H1 (cell line): ENCODE measurements around the gene TFEC. TPM values are rescaled to one million over a fixed set of nuclear protein-coding genes. Genes with fewer than 3 reads are reported as not detected.

ENCODE experiments used
- CTCF ChIA-PET: fragments of 300-600 bp; sonication (Branson Sonifier 250); formaldehyde crosslinking; loops from one replicate; lab custom pipeline; 2021; ENCODE audit not compliant: partially characterized antibody; lab: Charles Lee
- POLR2A ChIA-PET: fragments of 300-600 bp; sonication (Branson Sonifier 250); formaldehyde crosslinking; loops from one replicate; lab custom pipeline; 2021; ENCODE audit warnings: inconsistent platforms; ENCODE audit not compliant: partially characterized antibody; lab: Charles Lee
- DNase-seq, 2 experiments: peaks; one replicate each; pipeline versions ENCODE4 v3.0.0 to v3.0.0-alpha.2; 2010 to 2022; ENCODE audit warnings: low spot score in 2 of 2, low read depth in 1 of 2, mixed read lengths in 1 of 2
- FAIRE-seq: peaks from 2 replicates; lab custom pipeline; 2011; peaks lifted over from hg19 to GRCh38; lab: Jason Lieb, UNC
- H2AFZ ChIP-seq: 2 replicates; pipeline ENCODE4 v1.8.1; 2012; ENCODE audit warnings: low read length, inconsistent platforms
- H2AK5ac ChIP-seq: 2 replicates; pipeline ENCODE4 v1.6.1; 2013; ENCODE audit warnings: low read depth, low read length
- H2BK120ac ChIP-seq: replicated peaks from 2 replicates; pipeline ENCODE3; 2013; ENCODE audit warnings: low read depth, low read length, inconsistent platforms
- H2BK12ac ChIP-seq: 2 replicates; pipeline ENCODE4 v1.6.1; 2013; ENCODE audit warnings: low read depth, low read length
- H2BK15ac ChIP-seq: 2 replicates; pipeline ENCODE4 v1.6.1; 2013; ENCODE audit warnings: low read length
- H2BK20ac ChIP-seq: 2 replicates; pipeline ENCODE4 v1.6.1; 2013; ENCODE audit warnings: low read length
- H2BK5ac ChIP-seq: 2 replicates; pipeline ENCODE4 v1.6.1; 2013; ENCODE audit warnings: low read depth, low read length
- H3K14ac ChIP-seq: 2 replicates; pipeline ENCODE4 v1.6.1; 2013; ENCODE audit warnings: inconsistent platforms; ENCODE audit not compliant: insufficient read length
- H3K18ac ChIP-seq: 2 replicates; pipeline ENCODE4 v1.6.1; 2013; ENCODE audit warnings: low read length; ENCODE audit errors: extremely low read depth
- H3K23ac ChIP-seq: 2 replicates; pipeline ENCODE4 v1.6.1; 2013; ENCODE audit warnings: inconsistent platforms; ENCODE audit not compliant: insufficient read length
- H3K23me2 ChIP-seq: 2 replicates; pipeline ENCODE4 v1.6.1; 2013; ENCODE audit warnings: low read depth, low read length
- H3K27ac ChIP-seq: 2 replicates; pipeline ENCODE4 v1.6.1; 2011; ENCODE audit warnings: low read depth, low read length, inconsistent platforms
- H3K27me3 ChIP-seq, 4 experiments: replicated peaks in 1 of 4; 1 replicate in 1 of 4; 2 replicates in 3 of 4; pipeline versions ENCODE4 v1.6.1 to v1.8.1; 2011 to 2013; ENCODE audit warnings: low read length in 3 of 4, mild to moderate bottlenecking in 3 of 4, inconsistent platforms in 2 of 4, mixed read lengths in 2 of 4, moderate library complexity in 1 of 4; ENCODE audit not compliant: control insufficient read depth in 3 of 4, insufficient read depth in 3 of 4; ENCODE audit errors: extremely low read depth in 1 of 4
- H3K36me3 ChIP-seq, 4 experiments: 2 replicates each; pipeline versions ENCODE4 v1.6.1 to v1.8.1; 2011 to 2013; ENCODE audit warnings: mild to moderate bottlenecking in 4 of 4, low read length in 3 of 4, moderate library complexity in 2 of 4, control low read depth in 1 of 4, inconsistent platforms in 1 of 4; ENCODE audit not compliant: insufficient read depth in 4 of 4, control insufficient read depth in 2 of 4
- H3K4ac ChIP-seq: replicated peaks from 2 replicates; pipeline ENCODE3; 2013; ENCODE audit warnings: low read length, low read depth, mixed read lengths, inconsistent platforms; ENCODE audit not compliant: insufficient read length
- H3K4me1 ChIP-seq, 4 experiments: replicated peaks in 1 of 4; 1 replicate in 1 of 4; 2 replicates in 3 of 4; pipeline versions ENCODE4 v1.6.1 to v1.8.1; 2011 to 2013; ENCODE audit warnings: low read length in 3 of 4, inconsistent platforms in 2 of 4, mixed read lengths in 1 of 4; ENCODE audit not compliant: insufficient read depth in 4 of 4, control insufficient read depth in 3 of 4
- H3K4me2 ChIP-seq, 2 experiments: 2 replicates each; pipeline versions ENCODE4 v1.6.1 to v1.8.1; 2011 to 2013; ENCODE audit warnings: low read depth in 2 of 2, low read length in 2 of 2, control low read depth in 1 of 2, inconsistent platforms in 1 of 2, mild to moderate bottlenecking in 1 of 2; ENCODE audit not compliant: insufficient read depth in 1 of 2
- H3K4me3 ChIP-seq, 4 experiments: fragments of 200-600, 300-600 bp in 1 of 4; sonication (generic), shearing (Covaris generic), sonication (Bioruptor Twin) in 1 of 4; 2 replicates each; pipeline versions ENCODE4 v1.5.1 to v1.8.1; 2011 to 2016; ENCODE audit warnings: low read length in 4 of 4, low read depth in 3 of 4, control low read depth in 2 of 4, inconsistent platforms in 2 of 4, mild to moderate bottlenecking in 2 of 4, mixed read lengths in 1 of 4, moderate library complexity in 1 of 4; ENCODE audit not compliant: insufficient read depth in 2 of 4; ENCODE audit errors: extremely low read depth in 1 of 4
- H3K56ac ChIP-seq: replicated peaks from 2 replicates; pipeline ENCODE3; 2013; ENCODE audit warnings: low read depth, mild to moderate bottlenecking, mixed read lengths, low read length, inconsistent platforms; ENCODE audit not compliant: insufficient read length
- H3K79me1 ChIP-seq: 2 replicates; pipeline ENCODE4 v1.6.1; 2013; ENCODE audit warnings: low read depth, low read length, control low read depth
- H3K79me2 ChIP-seq, 2 experiments: 2 replicates each; pipeline versions ENCODE4 v1.6.1 to v1.8.1; 2012 to 2013; ENCODE audit warnings: low read length in 2 of 2, mild to moderate bottlenecking in 2 of 2, inconsistent platforms in 1 of 2; ENCODE audit not compliant: insufficient read depth in 2 of 2, control insufficient read depth in 1 of 2
- H3K9ac ChIP-seq, 4 experiments: replicated peaks in 1 of 4; 1 replicate in 1 of 4; 2 replicates in 3 of 4; pipeline versions ENCODE4 v1.6.1 to v1.8.1; 2011 to 2013; ENCODE audit warnings: low read depth in 3 of 4, low read length in 3 of 4, control low read depth in 2 of 4, mild to moderate bottlenecking in 2 of 4, moderate library complexity in 2 of 4, inconsistent platforms in 1 of 4; ENCODE audit errors: extremely low read depth in 1 of 4
- H3K9me3 ChIP-seq, 2 experiments: 2 replicates each; pipeline versions ENCODE4 v1.6.1 to v1.8.1; 2012 to 2013; ENCODE audit warnings: mild to moderate bottlenecking in 2 of 2, moderate library complexity in 2 of 2, control low read depth in 1 of 2, inconsistent platforms in 1 of 2, low read depth in 1 of 2, low read length in 1 of 2, mixed read lengths in 1 of 2; ENCODE audit not compliant: insufficient read depth in 2 of 2
- H4K20me1 ChIP-seq, 2 experiments: replicated peaks in 1 of 2; 2 replicates each; pipeline versions ENCODE3 to v1.8.1; 2011 to 2013; ENCODE audit warnings: inconsistent platforms in 2 of 2, low read length in 2 of 2, mild to moderate bottlenecking in 1 of 2; ENCODE audit not compliant: insufficient read depth in 2 of 2, control insufficient read depth in 1 of 2
- H4K5ac ChIP-seq: 2 replicates; pipeline ENCODE4 v1.6.1; 2013; ENCODE audit warnings: low read length, low read depth, mixed read lengths, inconsistent platforms; ENCODE audit not compliant: insufficient read length
- H4K8ac ChIP-seq: 2 replicates; pipeline ENCODE4 v1.8.0; 2013; ENCODE audit warnings: mild to moderate bottlenecking, moderate library complexity, low read length, inconsistent platforms; ENCODE audit not compliant: insufficient read depth; ENCODE audit errors: extremely low read depth
- H4K91ac ChIP-seq: replicated peaks from 2 replicates; pipeline ENCODE3; 2013; ENCODE audit warnings: low read length, mixed read lengths, inconsistent platforms; ENCODE audit not compliant: insufficient read length
- POLR2A ChIP-seq, 2 experiments: IDR thresholded peaks; 1 replicate in 1 of 2; 2 replicates in 1 of 2; pipeline ENCODE4 v1.6.1; 2011; ENCODE audit warnings: low read depth in 2 of 2, low read length in 2 of 2, mild to moderate bottlenecking in 2 of 2; ENCODE audit errors: control extremely low read depth in 1 of 2
- POU5F1 ChIP-seq: IDR thresholded peaks from 2 replicates; pipeline ENCODE4 v1.6.1; 2011; ENCODE audit warnings: low read depth, mild to moderate bottlenecking, low read length, moderate library complexity
- RBBP5 ChIP-seq: IDR thresholded peaks from 2 replicates; pipeline ENCODE4 v1.7.1; 2012; ENCODE audit warnings: low read depth, mild to moderate bottlenecking, inconsistent platforms, low read length, moderate library complexity, borderline replicate concordance
- RXRA ChIP-seq: IDR thresholded peaks from 2 replicates; pipeline ENCODE4 v1.6.1; 2011; ENCODE audit warnings: low read depth, mild to moderate bottlenecking, low read length, moderate library complexity; ENCODE audit not compliant: insufficient read depth
- SIX5 ChIP-seq: IDR thresholded peaks from 2 replicates; pipeline ENCODE4 v1.6.1; 2011; ENCODE audit warnings: mild to moderate bottlenecking, low read depth, low read length
- TAF7 ChIP-seq: optimal IDR thresholded peaks from 2 replicates; pipeline ENCODE3; 2011; ENCODE audit warnings: low read depth, mild to moderate bottlenecking, inconsistent platforms, low read length, moderate library complexity, borderline replicate concordance
- polyA plus RNA-seq, 7 experiments: library from polyadenylated mRNA; depleted of rRNA in 3 of 7; stranded (reverse) in 5 of 7; unstranded in 2 of 7; fragments of >200 nt in 5 of 7; fragments of 200-250 nt in 2 of 7; gene quantifications; 1 replicate in 5 of 7; 2 replicates in 1 of 7; 4 replicates in 1 of 7; pipeline versions ENCODE4 v1.2.1 to v1.2.3, GENCODE V29; 2011 to 2013; ENCODE audit warnings: missing spikeins in 2 of 7, mixed read lengths in 2 of 7
- total RNA-seq: library from RNA; stranded (reverse); fragmentation: NEBNext Ultra II Directional; extraction: Animal tissue kit (Norgen Biotek cat#: 25700); gene quantifications from 2 replicates; pipeline ENCODE4 v1.2.1, GENCODE V29; 2021

Gene TFEC
- total and polyA plus RNA-seq, 2 of the 8 experiments (the other 6 are each of a cell fraction or from before 2014, with no cell fraction given), result not detected

DNA sequence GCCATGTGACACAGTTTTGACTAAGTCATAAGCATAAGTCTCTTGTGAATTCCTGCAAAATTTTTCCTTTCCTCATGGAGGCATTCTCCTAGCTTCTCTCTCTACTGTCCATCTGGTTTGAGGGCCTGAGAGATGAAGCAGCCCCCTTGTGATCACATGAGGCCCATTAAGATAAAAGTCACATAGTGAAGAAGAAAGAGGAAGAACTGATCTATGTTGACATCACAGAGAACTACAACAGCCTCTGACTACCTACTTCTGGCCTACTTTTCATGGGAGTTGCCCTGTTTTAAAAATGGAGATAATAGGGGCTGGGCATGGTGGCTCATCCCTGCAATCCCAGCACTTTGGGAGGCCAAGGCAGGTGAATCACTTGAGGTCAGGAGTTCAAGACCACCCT lies 50.4 kb downstream of the TFEC start:
- no peak overlapping the region for H2AK5ac ChIP-seq
- H3K9ac ChIP-seq, result no peak overlapping the region
- H3K36me3 ChIP-seq, result no peaks in the 10 kb centered on the region
- no peaks in the 10 kb centered on the region for H3K27me3 ChIP-seq
- TF ChIP-seq SIX5 (no peak), POU5F1 (no peak), RXRA (no peak), RBBP5 (no peak), TAF7 (no peak), POLR2A (IDR thresholded peaks at IDR 0.05; ENCODE audit: control extremely low read depth in 1 of 2, low read depth in 2 of 2, low read length in 2 of 2) (no peak)
- no peaks in the 10 kb centered on the region for H3K9me3 ChIP-seq
- H3K27ac ChIP-seq, result no peak overlapping the region
- no peak overlapping the region for H4K91ac ChIP-seq
- H3K23ac ChIP-seq, result no peak overlapping the region
- no peak for DNase-seq
- H3K14ac ChIP-seq, result no peak overlapping the region
- POLR2A ChIA-PET, result no interaction called here
- no peaks in the 10 kb centered on the region for H3K23me2 ChIP-seq
- H3K4ac ChIP-seq, result no peak overlapping the region
- no peaks in the 10 kb centered on the region for H3K4me1 ChIP-seq
- H4K5ac ChIP-seq, result no peak overlapping the region
- H3K79me2 ChIP-seq, result no peaks in the 10 kb centered on the region
- H2AFZ ChIP-seq, result no peak overlapping the region
- no peak overlapping the region for H3K4me3 ChIP-seq
- H2BK20ac ChIP-seq, result no peak overlapping the region
- no peak overlapping the region for H2BK12ac ChIP-seq
- H4K8ac ChIP-seq, result no peak overlapping the region
- CTCF ChIA-PET, result no interaction called here
- no peak overlapping the region for H2BK5ac ChIP-seq
- no peaks in the 10 kb centered on the region for H4K20me1 ChIP-seq
- no peak overlapping the region for H3K4me2 ChIP-seq
- H2BK120ac ChIP-seq, result no peak overlapping the region
- no peak overlapping the region for H3K18ac ChIP-seq
- no peak for FAIRE-seq
- H2BK15ac ChIP-seq, result no peak overlapping the region
- H3K79me1 ChIP-seq, result no peaks in the 10 kb centered on the region
- H3K56ac ChIP-seq, result no peak overlapping the region
